GM23248 (cell line): ENCODE measurements around the gene IL31RA.

ENCODE experiments used
- EZH2 ChIP-seq: fragments of 200-600 bp; sonication (generic); IDR thresholded peaks from 2 replicates; pipeline ENCODE4 v1.6.1; 2018; ENCODE audit warnings: antibody characterized with exemption, mild to moderate bottlenecking; ENCODE audit not compliant: insufficient read depth, poor library complexity, severe bottlenecking
- EZH2phosphoT487 ChIP-seq: fragments of 200-600 bp; sonication (generic); IDR thresholded peaks from 2 replicates; pipeline ENCODE4 v1.6.1; 2018; ENCODE audit warnings: antibody characterized with exemption, moderate library complexity, mild to moderate bottlenecking, low read depth; ENCODE audit not compliant: insufficient read depth

DNA sequence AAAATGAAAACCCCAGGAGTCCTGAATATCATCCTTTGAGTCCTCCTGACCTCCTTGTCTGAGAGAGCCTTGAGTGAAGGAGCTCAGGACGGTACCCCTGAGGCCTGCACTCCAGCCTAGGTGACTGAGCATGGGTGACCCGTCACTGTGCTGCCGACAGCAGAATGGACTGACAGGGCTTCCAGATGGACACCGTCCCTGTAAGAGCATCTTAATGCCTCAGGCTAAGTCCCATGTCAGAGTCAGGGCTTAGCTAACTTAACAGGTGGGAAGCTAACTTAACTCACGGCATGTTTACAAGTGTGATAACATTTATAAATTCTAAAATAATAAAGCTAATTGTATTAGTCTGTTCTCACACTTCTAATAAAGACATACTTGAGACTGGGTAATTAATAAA is 75.3 kb downstream of the IL31RA start:
- TF ChIP-seq EZH2 = no peak
- no peak for TF ChIP-seq EZH2phosphoT487
